GM12891 (cell line): ENCODE data around the gene EMC8.
"Not testable (repeated sequence)": the region's sequence is repeated elsewhere in the genome, so short reads cannot be mapped to it uniquely, and the experiment has no call there.

ENCODE experiments used
- DNase-seq: peaks from one replicate; pipeline ENCODE4 v3.0.0; 2011; ENCODE audit warnings: low spot score; ENCODE audit not compliant: insufficient read length
- FAIRE-seq: peaks from 2 replicates; lab custom pipeline; 2011; peaks lifted over from hg19 to GRCh38; lab: Jason Lieb, UNC
- PAX5 ChIP-seq: IDR thresholded peaks from 2 replicates; pipeline ENCODE4 v1.6.1; 2011; ENCODE audit warnings: low read length, moderate library complexity, mild to moderate bottlenecking; ENCODE audit not compliant: insufficient read depth, severe bottlenecking
- POLR2A ChIP-seq: IDR thresholded peaks from 2 replicates; pipeline ENCODE4 v1.6.1; 2011; ENCODE audit warnings: low read depth, low read length, control low read depth
- POLR2AphosphoS5 ChIP-seq: IDR thresholded peaks from 2 replicates; pipeline ENCODE4 v1.6.1; 2011; ENCODE audit warnings: low read depth, low read length, control low read depth
- POU2F2 ChIP-seq: IDR thresholded peaks from 2 replicates; pipeline ENCODE4 v1.6.1; 2011; ENCODE audit warnings: low read depth, mild to moderate bottlenecking, control low read depth, low read length, moderate library complexity
- SPI1 ChIP-seq: IDR thresholded peaks from 2 replicates; pipeline ENCODE4 v1.6.1; 2011; ENCODE audit warnings: low read depth, low read length, control low read depth
- TAF1 ChIP-seq: IDR thresholded peaks from 2 replicates; pipeline ENCODE4 v1.6.1; 2011; ENCODE audit warnings: low read depth, low read length, control low read depth

The EMC8 gene

GRCh38 chr16:85842848-85843247 is 43.5 kb upstream of the EMC8 start:
- DNase-seq: no peak
- TF ChIP-seq TAF1 (no peak), SPI1 (no peak), PAX5 (no peak), POU2F2 (no peak), POLR2AphosphoS5 (no peak)
- no peak for FAIRE-seq

GRCh38 chr16:85842435-85842834 is 43.1 kb upstream of the EMC8 start:
- DNase-seq (no peak), FAIRE-seq (no peak)
- no peak for TF ChIP-seq SPI1
- no peak for TF ChIP-seq POLR2A
- TF ChIP-seq POLR2AphosphoS5: no peak
- no peak for TF ChIP-seq PAX5
- TF ChIP-seq TAF1: no peak
- no peak for TF ChIP-seq POU2F2

GRCh38 chr16:85840801-85841200 is 41.5 kb upstream of the EMC8 start:
- FAIRE-seq (no peak), DNase-seq (no peak)
- no peak for TF ChIP-seq POLR2AphosphoS5
- TF ChIP-seq SPI1: no peak
- TF ChIP-seq PAX5: no peak
- TF ChIP-seq POU2F2: no peak
- no peak for TF ChIP-seq POLR2A
- TF ChIP-seq TAF1: no peak

DNA sequence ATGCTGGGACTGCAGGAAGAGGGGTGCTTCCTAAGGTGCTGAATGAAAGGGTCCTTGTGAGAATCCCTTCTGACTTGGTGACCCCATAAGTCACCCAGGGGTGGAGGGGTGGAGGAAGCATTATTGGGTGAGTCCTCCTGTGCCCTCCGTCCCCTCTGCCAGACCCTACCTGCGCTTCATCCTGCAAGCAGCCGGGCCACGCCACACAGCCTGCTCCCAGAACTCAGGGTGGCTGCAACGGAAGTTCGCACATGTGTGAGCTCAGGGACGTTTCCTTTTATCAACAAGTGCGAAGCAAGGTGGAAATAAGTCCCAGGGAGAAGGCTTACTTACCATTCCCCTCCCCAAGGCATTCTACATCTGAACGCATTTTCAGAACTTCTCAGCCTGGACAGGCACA is 41.1 kb upstream of the EMC8 start:
- FAIRE-seq: no peak
- no peak for TF ChIP-seq POLR2A
- no peak for TF ChIP-seq PAX5
- no peak for TF ChIP-seq SPI1
- no peak for TF ChIP-seq POLR2AphosphoS5
- TF ChIP-seq POU2F2: no peak
- no peak for TF ChIP-seq TAF1

GRCh38 chr16:85839681-85840240 is 40.4 kb upstream of the EMC8 start:
- no peak for FAIRE-seq
- no peak for TF ChIP-seq POLR2AphosphoS5
- no peak for TF ChIP-seq PAX5
- 0 out of 2 replicates have a peak, but pooled peaks have one; percentile 8 for TF ChIP-seq SPI1
- TF ChIP-seq POU2F2: no peak
- TF ChIP-seq POLR2A: no peak
- DNase-seq: no peak

More for the DNA sequence above, 41.1 kb upstream of the EMC8 start:
- DNase-seq: no peak

- DNase-seq (no peak), FAIRE-seq (no peak)
- TF ChIP-seq POLR2AphosphoS5 (no peak), POLR2A (no peak), SPI1 (no peak), PAX5 (no peak), TAF1 (no peak), POU2F2 (no peak)
Observed at GRCh38 chr16:85838876-85839585, 39.7 kb upstream of the EMC8 start.

GRCh38 chr16:85838381-85838780 is 39.0 kb upstream of the EMC8 start:
- no peak for DNase-seq
- no peak for FAIRE-seq
- TF ChIP-seq SPI1 (0 out of 2 replicates have a peak, but pooled peaks have one; percentile 37), TAF1 (no peak)

DNA sequence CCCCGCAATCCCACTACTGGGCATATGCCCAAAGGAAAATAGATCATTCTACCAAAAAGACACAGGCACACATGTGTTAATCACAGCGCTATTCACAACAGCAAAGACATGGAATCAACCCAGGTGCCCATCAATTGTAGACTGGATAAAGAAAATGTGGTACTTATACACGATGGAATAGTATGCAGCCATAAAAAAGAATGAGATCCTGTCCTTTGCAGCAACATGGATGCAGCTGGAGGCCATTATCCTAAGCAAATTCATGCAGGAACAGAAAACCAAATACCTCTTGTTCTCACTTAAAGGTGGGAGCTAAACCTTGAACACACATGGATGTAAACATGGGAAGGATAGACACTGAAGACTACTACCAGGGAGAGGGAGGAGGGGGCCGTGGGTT is 38.3 kb upstream of the EMC8 start:
- not testable (repeated sequence) for FAIRE-seq

GRCh38 chr16:85836706-85837582 is 37.6 kb upstream of the EMC8 start:
- DNase-seq: no peak
- no peak for TF ChIP-seq POU2F2
- TF ChIP-seq SPI1: no peak
- TF ChIP-seq TAF1: no peak
- FAIRE-seq: no peak

More for the DNA sequence above, 38.3 kb upstream of the EMC8 start:
- DNase-seq: not testable (repeated sequence)

- FAIRE-seq (no peak), DNase-seq (no peak)
- TF ChIP-seq POLR2A (no peak), TAF1 (no peak), POU2F2 (no peak), PAX5 (no peak), POLR2AphosphoS5 (no peak), SPI1 (no peak)
Observed at GRCh38 chr16:85835956-85836705, 36.8 kb upstream of the EMC8 start.
